Esophagus squamous epithelium (tissue), 4 donors: Measurements from ENCODE around the gene CST9.

Source experiments
- POLR2A ChIP-seq, 4 donors: fragments of 450-650 bp; IDR thresholded peaks; one replicate each; pipeline ENCODE4 v1.6.1; 2017; ENCODE audit warnings: antibody characterized with exemption in 4 of 4, mild to moderate bottlenecking in 4 of 4, moderate library complexity in 3 of 4
- TF ChIP-seq, protein P1 (sequence below), 6 experiments: fragments of 450-650 bp in 4 of 6; fragments of 200-600 bp in 2 of 6; sonication (generic) in 2 of 6; IDR thresholded peaks; one replicate each; pipeline ENCODE4 v1.5.1; 2016 to 2019; ENCODE audit warnings: antibody characterized with exemption in 6 of 6, mild to moderate bottlenecking in 4 of 6, moderate library complexity in 4 of 6

DNA sequence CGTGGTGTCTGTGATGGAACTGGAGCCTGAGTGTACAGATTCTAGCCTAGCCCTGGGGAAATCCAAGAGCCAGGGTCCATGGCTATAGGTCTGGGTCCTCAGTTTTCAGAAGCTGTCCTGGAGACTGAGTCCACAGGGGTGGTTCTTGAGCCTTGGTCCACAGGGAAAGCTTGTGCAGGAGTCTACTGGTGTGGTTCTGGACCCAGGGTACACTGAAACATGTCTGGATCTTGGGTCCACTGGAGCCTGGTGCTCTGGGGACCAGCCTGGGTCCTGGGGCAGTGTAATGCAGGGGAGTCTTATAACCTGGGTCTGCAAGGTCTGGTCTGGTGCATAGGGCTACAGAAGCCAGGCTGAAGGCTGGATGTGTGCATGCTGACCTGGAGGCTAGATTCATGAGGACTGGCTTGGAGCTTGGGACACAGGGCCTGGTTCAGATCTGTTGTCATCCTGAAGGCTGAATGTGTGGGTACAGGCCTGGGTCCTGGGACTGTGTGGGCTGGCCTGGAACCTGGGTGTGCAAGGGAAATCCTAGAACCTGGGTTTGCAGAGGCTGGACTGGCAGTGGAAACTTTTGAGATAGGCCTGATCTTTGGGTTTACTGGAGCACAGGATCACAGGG, 42.9 kb downstream of the CST9 start:
- TF ChIP-seq, protein P1, sequence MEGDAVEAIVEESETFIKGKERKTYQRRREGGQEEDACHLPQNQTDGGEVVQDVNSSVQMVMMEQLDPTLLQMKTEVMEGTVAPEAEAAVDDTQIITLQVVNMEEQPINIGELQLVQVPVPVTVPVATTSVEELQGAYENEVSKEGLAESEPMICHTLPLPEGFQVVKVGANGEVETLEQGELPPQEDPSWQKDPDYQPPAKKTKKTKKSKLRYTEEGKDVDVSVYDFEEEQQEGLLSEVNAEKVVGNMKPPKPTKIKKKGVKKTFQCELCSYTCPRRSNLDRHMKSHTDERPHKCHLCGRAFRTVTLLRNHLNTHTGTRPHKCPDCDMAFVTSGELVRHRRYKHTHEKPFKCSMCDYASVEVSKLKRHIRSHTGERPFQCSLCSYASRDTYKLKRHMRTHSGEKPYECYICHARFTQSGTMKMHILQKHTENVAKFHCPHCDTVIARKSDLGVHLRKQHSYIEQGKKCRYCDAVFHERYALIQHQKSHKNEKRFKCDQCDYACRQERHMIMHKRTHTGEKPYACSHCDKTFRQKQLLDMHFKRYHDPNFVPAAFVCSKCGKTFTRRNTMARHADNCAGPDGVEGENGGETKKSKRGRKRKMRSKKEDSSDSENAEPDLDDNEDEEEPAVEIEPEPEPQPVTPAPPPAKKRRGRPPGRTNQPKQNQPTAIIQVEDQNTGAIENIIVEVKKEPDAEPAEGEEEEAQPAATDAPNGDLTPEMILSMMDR (IDR thresholded peaks at IDR 0.05), result no peak
- no peak for TF ChIP-seq POLR2A (IDR thresholded peaks at IDR 0.05)
